Measurements from ENCODE around the gene ENTPD2.

The ENTPD2 gene

DNA sequence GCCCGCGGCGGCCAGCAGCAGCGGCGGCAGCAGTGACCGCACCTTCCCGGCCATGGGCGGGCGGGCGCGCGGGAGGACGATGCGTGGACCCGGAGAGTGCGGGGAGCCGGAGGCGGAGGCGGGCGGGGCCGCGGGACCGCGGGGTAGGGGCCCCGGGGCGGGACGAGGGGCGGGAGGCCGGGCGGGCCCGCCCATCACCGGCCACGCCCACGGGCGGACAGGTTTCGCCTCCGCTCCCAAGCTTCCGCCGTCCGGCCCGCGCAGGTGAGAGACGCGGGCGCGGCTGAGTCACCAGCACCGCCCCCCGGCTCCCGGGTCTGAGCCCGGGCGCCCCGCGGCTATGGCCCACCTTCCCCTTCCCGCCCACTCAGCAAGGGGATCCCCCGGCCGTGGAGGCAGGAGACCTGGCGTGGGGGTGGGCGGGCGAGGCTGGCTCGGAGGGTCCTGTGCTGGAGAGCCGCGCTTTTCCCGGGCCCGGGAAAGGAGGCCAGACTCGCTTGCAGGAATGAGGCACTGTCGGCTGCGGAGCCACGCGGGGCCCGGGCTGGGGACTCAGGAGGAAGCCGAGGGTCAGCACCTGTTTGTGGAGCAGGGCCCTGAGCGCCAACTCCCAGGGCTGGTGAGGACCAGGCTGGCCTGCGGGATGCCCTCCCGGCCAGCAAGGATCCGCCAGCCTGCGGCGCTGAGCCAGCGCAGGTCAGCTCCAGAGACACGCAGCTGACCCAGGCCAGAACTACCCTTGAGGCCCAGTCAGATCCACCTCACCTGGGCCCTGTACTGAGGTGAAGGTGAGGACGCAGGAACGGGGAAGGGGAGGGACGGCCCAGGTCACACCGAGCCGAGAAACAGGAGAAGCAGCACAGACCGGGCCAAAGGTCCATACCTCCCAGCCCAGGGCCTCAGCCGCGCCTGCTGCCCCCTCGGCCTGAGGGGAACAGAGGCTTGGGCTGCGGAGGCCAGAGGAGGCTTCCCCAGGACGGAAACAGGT, at the start of gene ENTPD2:
Gene ENTPD2 (minus strand): TSS at position 118 of the 988 bp plus-strand sequence. CDS start 64 bp downstream, at position 54.
- H3K27me3 ChIP-seq (ENCODE audit: control insufficient read depth, insufficient read depth, low read length) = no peaks in the 10 kb centered on the region
- H3K36me3 ChIP-seq (ENCODE audit: control insufficient read depth, insufficient read depth, low read length) = no peaks in the 10 kb centered on the region
- H3K9me3 ChIP-seq (ENCODE audit: control insufficient read depth, low read length) = no peaks in the 10 kb centered on the region
- no peak within 1 kb of the TSS for H3K9ac ChIP-seq
- no peaks in the 10 kb centered on the region for H3K4me1 ChIP-seq
- no peaks in the 10 kb centered on the region for H3K79me2 ChIP-seq
- no peak within 1 kb of the TSS for H3K27ac ChIP-seq
- H3K4me3 ChIP-seq (ENCODE audit: low read depth, low read length) = peak within 1 kb of the TSS; percentile 42
- no peak for TF ChIP-seq CTCF (IDR thresholded peaks at IDR 0.05)
- H3K4me2 ChIP-seq (ENCODE audit: low read length) = peak within 1 kb of the TSS; percentile 63
- peak within 1 kb of the TSS; percentile 69 for H2AFZ ChIP-seq

- Histone ChIP-seq H3K79me2 (no peaks in the 10 kb centered on the region), H2AFZ (no peak overlapping the region), H3K9me3 (ENCODE audit: control insufficient read depth, low read length) (no peaks in the 10 kb centered on the region), H3K4me2 (ENCODE audit: low read length) (no peak overlapping the region), H3K36me3 (ENCODE audit: control insufficient read depth, insufficient read depth, low read length) (no peaks in the 10 kb centered on the region), H3K27ac (no peak overlapping the region), H3K4me3 (ENCODE audit: low read depth, low read length) (no peak overlapping the region), H3K27me3 (ENCODE audit: control insufficient read depth, insufficient read depth, low read length) (no peaks in the 10 kb centered on the region), H3K4me1 (no peaks in the 10 kb centered on the region), H3K9ac (no peak overlapping the region)
- TF ChIP-seq CTCF (IDR thresholded peaks at IDR 0.05) = no peak
Observed at GRCh38 chr9:137103206-137103999, 49.5 kb upstream of the ENTPD2 start.

GRCh38 chr9:137099231-137099630, 45.4 kb upstream of the ENTPD2 start:
- Histone ChIP-seq H3K36me3 (ENCODE audit: control insufficient read depth, insufficient read depth, low read length) (no peaks in the 10 kb centered on the region), H3K4me2 (ENCODE audit: low read length) (no peak overlapping the region)

GRCh38 chr9:137097761-137098462, 44.1 kb upstream of the ENTPD2 start:
- Histone ChIP-seq H3K27ac (no peak overlapping the region), H3K36me3 (ENCODE audit: control insufficient read depth, insufficient read depth, low read length) (no peaks in the 10 kb centered on the region), H3K4me1 (no peaks in the 10 kb centered on the region), H3K4me2 (ENCODE audit: low read length) (no peak overlapping the region), H2AFZ (no peak overlapping the region), H3K9me3 (ENCODE audit: control insufficient read depth, low read length) (no peaks in the 10 kb centered on the region), H3K27me3 (ENCODE audit: control insufficient read depth, insufficient read depth, low read length) (no peaks in the 10 kb centered on the region), H3K9ac (no peak overlapping the region), H3K79me2 (no peaks in the 10 kb centered on the region), H3K4me3 (ENCODE audit: low read depth, low read length) (no peak overlapping the region)
- TF ChIP-seq CTCF (IDR thresholded peaks at IDR 0.05) = no peak

More at GRCh38 chr9:137099231-137099630, 45.4 kb upstream of the ENTPD2 start:
- H3K4me3 ChIP-seq (ENCODE audit: low read depth, low read length) = no peak overlapping the region
- H2AFZ ChIP-seq = no peak overlapping the region
- no peak overlapping the region for H3K27ac ChIP-seq
- no peaks in the 10 kb centered on the region for H3K4me1 ChIP-seq
- H3K9ac ChIP-seq = no peak overlapping the region
- no peaks in the 10 kb centered on the region for H3K9me3 ChIP-seq (ENCODE audit: control insufficient read depth, low read length)
- TF ChIP-seq CTCF (IDR thresholded peaks at IDR 0.05) = no peak
- no peaks in the 10 kb centered on the region for H3K79me2 ChIP-seq
- no peaks in the 10 kb centered on the region for H3K27me3 ChIP-seq (ENCODE audit: control insufficient read depth, insufficient read depth, low read length)

Measured in parathyroid adenoma (tissue), 2 donors.